ENCODE measurements around the gene FBXL17.

Gene FBXL17

GRCh38 chr5:107868650-107869409 lies 513.1 kb downstream of the FBXL17 start:
- DNase-seq: no peak

- no peak for DNase-seq
Measured at GRCh38 chr5:107867266-107867665, 514.6 kb downstream of the FBXL17 start.

- no peak for DNase-seq
Measured at GRCh38 chr5:107864793-107865192, 517.1 kb downstream of the FBXL17 start.

GRCh38 chr5:107863125-107863524 lies 518.8 kb downstream of the FBXL17 start:
- no peak for DNase-seq

- no peak for DNase-seq
Measured at GRCh38 chr5:107861565-107861964, 520.3 kb downstream of the FBXL17 start.

GRCh38 chr5:107860044-107860443 lies 521.9 kb downstream of the FBXL17 start:
- no peak for DNase-seq

- no peak for DNase-seq
Measured at GRCh38 chr5:107858788-107859187, 523.1 kb downstream of the FBXL17 start.

- no peak for DNase-seq
Measured at GRCh38 chr5:107858324-107858723, 523.6 kb downstream of the FBXL17 start.

GRCh38 chr5:107857785-107858184 lies 524.1 kb downstream of the FBXL17 start:
- DNase-seq: no peak

GRCh38 chr5:107855171-107855570 lies 526.7 kb downstream of the FBXL17 start:
- DNase-seq: no peak

- DNase-seq: no peak
Measured at GRCh38 chr5:107853696-107854095, 528.2 kb downstream of the FBXL17 start.

- DNase-seq: no peak
Measured at GRCh38 chr5:107853031-107853430, 528.9 kb downstream of the FBXL17 start.

- DNase-seq: no peak
Measured at GRCh38 chr5:107849118-107849517, 532.8 kb downstream of the FBXL17 start.

GRCh38 chr5:107840592-107840991 lies 541.3 kb downstream of the FBXL17 start:
- no peak for DNase-seq

- DNase-seq: no peak
Measured at GRCh38 chr5:107840161-107840560, 541.7 kb downstream of the FBXL17 start.

- no peak for DNase-seq
Measured at GRCh38 chr5:107835096-107835495, 546.8 kb downstream of the FBXL17 start.

GRCh38 chr5:107832746-107833145 lies 549.2 kb downstream of the FBXL17 start:
- DNase-seq: no peak

- no peak for DNase-seq
Measured at GRCh38 chr5:107831612-107832395, 550.1 kb downstream of the FBXL17 start.

- DNase-seq: no peak
Measured at GRCh38 chr5:107830750-107831149, 551.1 kb downstream of the FBXL17 start.

- DNase-seq: no peak
Measured at GRCh38 chr5:107826311-107827000, 555.4 kb downstream of the FBXL17 start.

GRCh38 chr5:107824821-107825220 lies 557.1 kb downstream of the FBXL17 start:
- DNase-seq: no peak

- DNase-seq: no peak
Measured at GRCh38 chr5:107821288-107821687, 560.6 kb downstream of the FBXL17 start.

Measured in hypothalamus (tissue), 51 donors.